Measurements from ENCODE around the gene MGMT.

MGMT gene

DNA sequence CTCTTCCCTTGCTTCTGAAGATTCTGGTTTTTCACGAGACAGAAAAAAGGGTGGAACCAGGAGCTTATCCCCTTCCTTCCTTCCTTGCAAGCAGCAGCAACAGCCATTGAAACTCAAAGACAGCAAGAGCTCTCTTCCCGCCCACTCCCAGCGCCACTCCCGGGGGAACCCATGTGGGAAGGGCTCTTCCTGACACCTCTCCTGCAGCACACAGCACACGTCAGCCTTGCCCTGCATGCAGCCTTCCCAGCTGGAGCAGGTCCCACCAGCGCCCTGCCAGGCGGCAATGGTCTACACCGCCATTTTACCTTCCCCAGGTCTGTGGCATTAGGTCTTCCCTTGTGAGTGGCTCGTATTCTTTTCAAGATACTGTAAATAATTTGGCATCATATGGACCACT lies 161.8 kb downstream of the MGMT start:
- DNase-seq, result no peak

DNA sequence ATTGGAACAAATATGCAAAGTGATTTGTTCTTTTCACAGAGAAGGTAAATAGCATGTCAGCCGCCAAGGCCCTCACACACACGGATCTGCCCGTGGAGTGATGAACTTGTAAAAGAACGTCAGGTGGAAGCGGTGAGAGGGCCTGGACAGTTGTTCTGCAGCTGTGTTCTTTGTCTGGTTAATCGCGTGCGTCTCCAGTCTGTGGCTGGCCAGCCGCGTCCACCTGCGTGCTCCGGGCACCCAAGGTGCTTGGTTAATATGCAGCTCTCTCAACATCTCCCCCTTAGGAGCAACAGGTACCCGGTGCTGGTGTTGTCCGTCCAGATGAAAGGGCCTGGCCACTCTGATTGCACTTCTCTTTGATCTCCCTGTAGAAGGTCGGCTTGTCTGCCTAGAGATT lies 162.9 kb downstream of the MGMT start:
- no peak for DNase-seq

GRCh38 chr10:129631006-129631405 lies 164.0 kb downstream of the MGMT start:
- no peak for DNase-seq

DNA sequence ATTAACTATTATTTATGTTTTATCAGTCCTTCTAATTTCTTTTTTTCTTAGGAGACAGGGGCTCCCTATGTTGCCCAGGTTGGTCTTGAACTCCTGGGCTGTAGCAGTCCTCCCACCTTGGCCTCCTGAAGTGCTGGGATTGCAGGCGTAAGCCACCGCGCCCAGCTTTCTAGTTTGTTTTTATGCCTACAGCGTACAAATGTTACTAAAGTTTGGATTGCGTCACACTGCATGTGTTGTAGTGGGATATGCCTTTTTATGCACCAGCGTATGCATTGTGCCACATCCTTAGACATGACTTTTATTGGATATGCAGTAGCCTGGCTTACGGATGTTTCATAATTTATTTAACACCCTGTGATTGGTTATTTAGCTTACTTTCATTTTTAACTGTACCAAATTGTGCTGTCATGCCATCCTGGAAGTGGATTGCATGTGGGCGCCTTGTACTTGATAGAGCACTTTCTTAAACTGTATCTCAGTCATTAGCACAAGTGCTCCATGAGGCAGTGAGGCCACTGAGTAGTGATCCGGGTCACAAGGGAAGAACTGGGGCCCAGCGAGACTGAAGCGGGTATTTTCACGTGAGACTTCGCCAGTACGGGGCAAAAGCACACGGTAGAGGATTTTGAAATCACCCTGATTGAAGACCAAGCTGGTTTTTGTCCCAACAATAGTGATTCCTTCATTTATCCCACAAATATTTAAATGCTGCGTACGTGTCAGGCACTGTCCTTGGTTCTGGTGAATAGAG lies 165.0 kb downstream of the MGMT start:
- no peak for DNase-seq

GRCh38 chr10:129637010-129637409 lies 170.0 kb downstream of the MGMT start:
- DNase-seq, result no peak

- no peak for DNase-seq
These were observed 170.8 kb downstream of the MGMT start for GRCh38 chr10:129637846-129638245.

DNA sequence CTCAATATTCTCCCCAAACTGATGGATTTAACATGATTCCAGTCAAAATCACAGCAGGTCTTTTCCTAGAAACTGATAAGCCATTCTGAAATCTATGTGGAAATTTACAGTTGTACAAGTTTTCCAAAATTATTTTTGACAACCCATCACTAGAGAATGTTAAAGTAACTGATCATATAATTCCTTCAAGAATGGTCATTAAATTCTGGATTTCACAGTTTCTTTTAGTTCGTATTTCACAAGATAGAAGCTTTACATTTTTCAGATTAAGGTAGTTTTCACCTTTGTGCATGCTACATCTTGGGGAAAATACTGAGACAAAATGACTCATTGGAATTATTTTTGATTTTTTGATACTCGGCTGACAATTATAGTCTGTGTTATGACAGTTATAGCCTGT lies 174.3 kb downstream of the MGMT start:
- DNase-seq, result no peak

GRCh38 chr10:129641982-129642381 lies 174.9 kb downstream of the MGMT start:
- no peak for DNase-seq

- DNase-seq, result no peak
These were observed 175.4 kb downstream of the MGMT start for GRCh38 chr10:129642427-129642826.

DNA sequence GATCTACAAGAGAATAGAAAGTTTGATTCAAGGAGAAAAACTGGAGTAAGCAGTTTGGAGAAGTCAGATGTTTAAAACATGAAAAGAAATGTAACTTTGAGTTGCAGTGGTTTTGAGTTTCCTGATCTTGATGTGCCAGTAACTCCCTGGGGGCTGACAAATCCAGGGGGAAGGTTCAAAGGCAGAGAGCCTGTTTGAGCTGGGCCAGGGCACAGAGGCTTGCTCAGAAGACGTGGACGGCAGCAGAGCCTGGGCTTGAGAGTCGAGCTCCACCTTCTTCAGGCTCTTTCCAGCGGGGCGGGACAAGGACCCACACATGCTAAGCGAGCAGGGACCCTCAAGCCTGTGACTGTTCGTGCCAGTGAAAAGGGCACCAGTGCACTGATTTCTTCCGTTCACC lies 176.2 kb downstream of the MGMT start:
- no peak for DNase-seq

DNA sequence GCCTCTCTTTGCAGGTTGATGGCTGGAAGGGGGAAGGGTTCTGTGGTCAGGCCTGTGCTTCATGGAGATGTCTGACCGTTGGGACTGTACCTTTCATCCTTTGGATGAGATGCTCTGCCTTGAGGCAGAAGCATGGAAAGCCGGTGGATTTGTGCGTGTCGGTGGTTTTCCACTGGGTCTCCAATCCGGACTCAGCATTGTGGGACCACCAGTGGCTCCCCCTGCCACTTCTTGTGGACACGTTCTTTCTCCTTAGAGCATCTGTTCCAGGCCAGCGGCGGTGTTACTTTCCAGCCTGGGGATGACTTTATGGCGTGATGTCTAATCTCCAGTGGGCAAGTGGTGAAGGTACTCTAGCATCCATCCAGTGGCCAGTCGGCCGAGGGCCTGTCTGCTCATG lies 178.4 kb downstream of the MGMT start:
- no peak for DNase-seq

DNA sequence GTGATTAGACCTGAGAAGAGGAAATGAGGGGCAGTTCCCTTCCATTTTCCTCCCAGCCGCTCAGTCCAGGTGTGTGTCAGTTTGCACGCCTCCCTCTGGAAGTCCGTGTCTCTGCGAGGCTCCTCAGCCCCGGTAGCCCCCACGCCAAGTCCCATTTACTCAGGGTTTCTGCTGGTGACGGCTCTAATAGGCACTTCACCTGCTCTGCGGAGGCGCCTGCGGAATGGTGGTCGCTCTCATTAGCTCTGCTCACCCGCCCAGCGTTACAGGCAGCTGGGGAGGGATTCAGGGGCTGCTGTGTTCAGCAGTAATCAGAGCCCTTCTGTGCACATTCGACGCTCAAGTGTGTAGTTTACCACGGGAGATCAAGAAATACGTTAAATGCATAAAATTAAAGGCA lies 179.9 kb downstream of the MGMT start:
- DNase-seq, result no peak

GRCh38 chr10:129647590-129647989 lies 180.5 kb downstream of the MGMT start:
- DNase-seq, result no peak

- DNase-seq, result no peak
These were observed 181.8 kb downstream of the MGMT start for GRCh38 chr10:129648856-129649255.

DNA sequence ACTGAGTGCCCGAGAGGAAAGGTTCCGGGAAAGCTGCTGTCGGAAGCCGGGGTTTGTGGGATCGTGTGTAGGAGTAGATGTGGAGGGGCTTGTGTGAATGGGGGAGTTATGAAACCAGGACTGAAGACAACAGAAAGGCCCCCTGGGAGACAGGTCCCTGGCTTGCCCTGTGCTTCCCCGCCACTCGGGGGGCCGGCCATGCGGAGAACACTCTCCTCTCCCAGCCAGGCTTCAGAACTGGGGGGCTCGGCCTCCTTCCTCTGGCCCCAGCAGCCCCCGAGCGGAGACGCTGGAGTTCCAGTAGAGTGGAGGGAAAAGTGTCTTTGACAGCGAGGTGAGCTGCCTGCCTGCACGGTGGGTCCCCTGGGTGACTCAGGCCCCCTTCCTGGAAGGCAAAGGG lies 185.0 kb downstream of the MGMT start:
- no peak for DNase-seq

GRCh38 chr10:129652521-129653201 lies 185.6 kb downstream of the MGMT start:
- DNase-seq, result no peak

DNA sequence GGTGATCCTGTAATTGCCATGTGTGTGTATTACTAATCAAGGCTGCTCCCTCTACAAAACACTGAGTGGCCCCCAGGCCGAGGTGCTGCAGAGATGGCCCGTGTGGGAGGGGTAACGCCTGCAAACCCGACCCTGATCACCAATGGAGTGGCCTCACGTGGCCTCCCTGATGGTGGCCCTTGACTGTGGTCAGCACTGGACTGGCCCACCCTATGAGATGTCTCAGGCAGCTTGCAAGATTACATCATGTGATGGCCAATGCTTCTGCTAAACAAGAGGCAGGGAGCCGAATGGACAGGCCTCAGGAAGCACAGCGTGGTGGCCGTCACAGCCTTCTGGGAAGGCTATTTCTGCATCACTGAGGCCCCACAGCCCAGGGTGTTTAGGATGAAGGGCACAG lies 186.4 kb downstream of the MGMT start:
- no peak for DNase-seq

DNA sequence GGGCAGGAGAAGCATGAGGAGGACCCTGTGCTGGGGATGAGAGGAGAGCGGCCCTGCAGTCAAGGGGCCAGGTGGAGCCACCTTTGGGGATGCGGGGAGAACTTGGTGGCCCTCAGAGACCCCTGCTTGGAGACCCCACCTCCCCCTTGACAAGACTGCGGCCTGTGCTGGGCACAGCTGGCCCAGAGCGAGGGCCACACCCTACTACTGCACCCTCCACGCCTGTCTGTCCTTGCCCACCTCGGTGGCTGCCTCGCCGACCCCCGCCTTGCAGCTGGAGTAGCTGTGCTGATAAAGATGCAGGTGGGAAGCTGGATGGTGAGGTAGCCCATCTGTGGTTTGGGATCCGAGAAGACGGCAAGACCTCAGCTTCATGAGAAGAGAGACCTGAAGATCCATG lies 186.8 kb downstream of the MGMT start:
- DNase-seq, result no peak

DNA sequence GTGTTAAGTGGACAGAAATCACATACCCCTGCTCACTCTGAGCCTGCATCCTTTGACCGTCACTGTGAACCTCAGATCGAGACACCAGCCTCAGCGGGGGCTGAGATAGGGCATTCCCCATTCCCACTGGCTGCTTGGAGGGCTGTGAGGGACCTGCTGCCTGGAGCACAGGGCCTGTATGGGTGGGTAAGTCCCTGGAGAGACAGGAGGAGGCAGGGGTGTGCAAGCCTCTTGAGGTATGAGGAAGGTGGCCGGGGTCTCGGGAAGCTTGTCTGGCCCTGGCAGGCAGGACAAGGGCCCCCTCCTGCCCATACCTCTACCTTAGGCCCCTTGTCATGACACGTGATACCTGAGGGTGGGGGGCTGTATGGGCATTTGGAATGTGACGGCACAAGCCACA lies 187.4 kb downstream of the MGMT start:
- no peak for DNase-seq

GRCh38 chr10:129655007-129655678 lies 188.1 kb downstream of the MGMT start:
- no peak for DNase-seq

- no peak for DNase-seq
These were observed 188.6 kb downstream of the MGMT start for GRCh38 chr10:129655679-129656031.

GRCh38 chr10:129656642-129657041 lies 189.6 kb downstream of the MGMT start:
- DNase-seq, result no peak

DNA sequence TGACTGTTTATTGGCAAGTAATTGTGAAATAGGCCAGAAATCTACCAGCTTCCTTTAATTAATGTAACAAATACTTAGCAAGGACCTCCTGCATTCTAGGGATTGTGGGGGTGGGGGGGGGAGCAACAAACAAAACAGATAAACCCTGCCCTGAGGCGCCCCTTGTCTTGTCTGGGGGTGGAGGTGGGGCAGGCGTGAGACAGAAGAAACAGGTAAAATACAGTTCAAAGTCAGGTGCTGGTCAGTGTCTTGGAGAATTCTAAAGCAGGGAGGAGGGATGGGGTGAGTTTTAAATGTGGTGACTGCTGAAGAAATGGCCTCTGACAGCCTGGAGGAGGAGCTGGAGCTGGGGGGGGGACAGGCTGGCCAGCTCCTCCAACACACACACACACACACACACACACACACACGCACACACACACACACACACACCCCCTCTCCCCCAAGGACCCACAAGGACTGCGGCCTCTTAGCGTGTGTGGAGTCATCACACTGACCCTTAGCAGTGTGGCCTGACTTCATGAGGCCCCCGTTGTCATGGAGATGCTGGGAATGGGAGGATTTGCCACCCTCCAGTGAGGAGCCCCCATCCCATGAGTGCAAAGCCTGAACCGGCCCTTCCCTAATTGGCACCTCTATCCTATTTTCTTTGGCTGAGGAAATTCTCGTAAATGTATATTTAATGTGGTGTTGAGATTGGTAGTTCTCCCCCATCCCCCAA lies 190.4 kb downstream of the MGMT start:
- DNase-seq, result no peak
